HCT116 (cell line): ENCODE data around the gene ZNF628. TPM values are rescaled to one million over a fixed set of nuclear protein-coding genes. Genes with fewer than 3 reads are reported as not detected.
A peak's percentile ranks its signal among the peaks of the same experiment; 100 is the strongest.

Experiments
- ATAC-seq: fragments of 200-7000 bp; cut with Tn5 transposase; 2 replicates; pipeline ENCODE4 v1.9.1; 2020; ENCODE audit warnings: mild to moderate bottlenecking, moderate library complexity
- BruUV-seq: library from RNA; stranded (reverse); fragments of 400-500 nt; replicated peaks from 2 replicates; lab custom pipeline; 2021; lab: Mats Ljungman, UMichigan
- CTCF ChIA-PET: fragments of 300-600 bp; sonication (Branson Sonifier 250); formaldehyde crosslinking; loops from one replicate; lab custom pipeline; 2021; ENCODE audit warnings: antibody characterized with exemption; lab: Charles Lee
- POLR2A ChIA-PET: fragments of 300-600, 350-600 bp; sonication (Branson Sonifier 250); formaldehyde crosslinking; loops from one replicate; lab custom pipeline; 2021; ENCODE audit warnings: antibody characterized with exemption; lab: Charles Lee
- RAD21 ChIA-PET, 2 experiments: fragments of 300-600 bp; sonication (Branson Sonifier 250); formaldehyde crosslinking; loops; one replicate each; lab custom pipeline; 2023; ENCODE audit warnings: low total read pairs in 2 of 2; ENCODE audit not compliant: uncharacterized antibody in 2 of 2, unreplicated experiment in 2 of 2, low non-redundant PET in 1 of 2; lab: Charles Lee
- DNase-seq: peaks from one replicate; pipeline ENCODE4 v3.0.0-alpha.2; 2010; ENCODE audit warnings: low read depth, low spot score
- H2AFZ ChIP-seq: fragments of 200-600 bp; shearing (Covaris generic), sonication (generic); 2 replicates; pipeline ENCODE4 v1.6.1; 2017; ENCODE audit warnings: low read depth, mixed run types, mixed read lengths, antibody characterized with exemption, low read length; ENCODE audit not compliant: poor library complexity, severe bottlenecking
- H3K27ac ChIP-seq: 2 replicates; pipeline ENCODE4 v1.5.1; 2012; ENCODE audit warnings: low read depth, low read length
- H3K27me3 ChIP-seq: fragments of 200-600 bp; sonication (generic); 2 replicates; pipeline ENCODE4 v1.6.1; 2016; ENCODE audit warnings: mixed run types, low read length, mixed read lengths; ENCODE audit not compliant: insufficient read depth
- H3K36me3 ChIP-seq, 2 experiments: fragments of 200-500 bp in 1 of 2; fragments of 200-600 bp in 1 of 2; sonication (Bioruptor generic) in 1 of 2; sonication (generic) in 1 of 2; 2 replicates each; pipeline versions ENCODE4 v1.5.1 to v1.6.1; 2014 to 2016; ENCODE audit warnings: low read length in 2 of 2, inconsistent platforms in 1 of 2, mixed read lengths in 1 of 2, mixed run types in 1 of 2; ENCODE audit not compliant: insufficient read depth in 2 of 2, control insufficient read depth in 1 of 2
- H3K4me1 ChIP-seq, 2 experiments: fragments of 200-600 bp in 1 of 2; sonication (generic) in 1 of 2; 2 replicates each; pipeline versions ENCODE4 v1.5.1 to v1.6.1; 2012 to 2017; ENCODE audit warnings: low read length in 2 of 2, inconsistent platforms in 1 of 2, mild to moderate bottlenecking in 1 of 2, mixed read lengths in 1 of 2, mixed run types in 1 of 2, moderate library complexity in 1 of 2; ENCODE audit not compliant: insufficient read depth in 2 of 2, control insufficient read depth in 1 of 2
- H3K4me2 ChIP-seq: fragments of 200-600 bp; sonication (generic); 2 replicates; pipeline ENCODE4 v1.6.1; 2017; ENCODE audit warnings: mixed run types, low read length, mixed read lengths
- H3K4me3 ChIP-seq, 2 experiments: fragments of 200-600 bp in 1 of 2; sonication (generic) in 1 of 2; replicated peaks in 1 of 2; 2 replicates each; pipeline ENCODE4 v1.5.1; 2011 to 2016; ENCODE audit warnings: low read length in 2 of 2, control low read depth in 1 of 2, low read depth in 1 of 2, mild to moderate bottlenecking in 1 of 2, mixed read lengths in 1 of 2, mixed run types in 1 of 2
- H3K79me2 ChIP-seq: fragments of 200-600 bp; sonication (generic); 2 replicates; pipeline ENCODE4 v1.6.1; 2017; ENCODE audit warnings: mild to moderate bottlenecking, mixed run types, low read length, moderate library complexity, mixed read lengths; ENCODE audit not compliant: insufficient read depth
- H3K9ac ChIP-seq: fragments of 200-600 bp; sonication (generic); 2 replicates; pipeline ENCODE4 v1.6.1; 2016; ENCODE audit warnings: low read length, mixed read lengths
- H3K9me2 ChIP-seq: fragments of 200-600 bp; sonication (generic), shearing (Covaris generic); 2 replicates; pipeline ENCODE4 v1.6.1; 2017; ENCODE audit warnings: mixed run types, mild to moderate bottlenecking, moderate library complexity; ENCODE audit not compliant: insufficient read depth
- H3K9me3 ChIP-seq, 2 experiments: fragments of 200-500 bp in 1 of 2; fragments of 200-600 bp in 1 of 2; sonication (Bioruptor generic) in 1 of 2; sonication (generic) in 1 of 2; 2 replicates each; pipeline ENCODE4 v1.6.1; 2014 to 2017; ENCODE audit warnings: low read length in 2 of 2, mixed read lengths in 2 of 2, inconsistent platforms in 1 of 2, low read depth in 1 of 2, mild to moderate bottlenecking in 1 of 2, mixed run types in 1 of 2, moderate library complexity in 1 of 2; ENCODE audit not compliant: control insufficient read depth in 1 of 2, insufficient read depth in 1 of 2
- H4K20me1 ChIP-seq: fragments of 200-600 bp; sonication (generic), shearing (Covaris generic); 2 replicates; pipeline ENCODE4 v1.6.1; 2017; ENCODE audit warnings: mixed run types, mild to moderate bottlenecking, moderate library complexity; ENCODE audit not compliant: insufficient read depth
- EGR1 ChIP-seq: IDR thresholded peaks from 2 replicates; pipeline ENCODE4 v1.6.1; 2012; ENCODE audit warnings: low read depth
- EZH2phosphoT487 ChIP-seq: fragments of 200-600 bp; IDR thresholded peaks from 2 replicates; pipeline ENCODE4 v1.6.1; 2018; ENCODE audit warnings: antibody characterized with exemption, borderline replicate concordance
- POLR2AphosphoS5 ChIP-seq: IDR thresholded peaks from 2 replicates; pipeline ENCODE4 v1.6.1; 2011; ENCODE audit warnings: mild to moderate bottlenecking, low read depth, low read length, moderate library complexity
- SP1 ChIP-seq: IDR thresholded peaks from 2 replicates; pipeline ENCODE4 v1.6.1; 2012; ENCODE audit warnings: low read depth
- SRF ChIP-seq: IDR thresholded peaks from 2 replicates; pipeline ENCODE4 v1.6.1; 2012; ENCODE audit warnings: low read depth
- YY1 ChIP-seq: IDR thresholded peaks from 2 replicates; pipeline ENCODE4 v1.6.1; 2011; ENCODE audit warnings: low read length, low read depth, moderate library complexity, mild to moderate bottlenecking; ENCODE audit not compliant: insufficient replicate concordance; ENCODE audit errors: extremely low read depth
- intact Hi-C: fragments of 100-400 bp; cut with micrococcal nuclease; formaldehyde crosslinking; loops from 2 replicates; pipeline ENCODE4 v1.10.0; 2022
- total RNA-seq: library from RNA; stranded (reverse); gene quantifications from one replicate; pipeline ENCODE4 v1.2.1, GENCODE V29; 2021; ENCODE audit not compliant: unreplicated experiment
- TF ChIP-seq, protein P1 (sequence below): IDR thresholded peaks from 2 replicates; pipeline ENCODE4 v1.6.1; 2012; ENCODE audit warnings: low read depth
- TF ChIP-seq, protein P2 (sequence below), 3 experiments: fragments of 200-600 bp in 1 of 3; sonication (generic) in 1 of 3; IDR thresholded peaks in 2 of 3; conservative IDR thresholded peaks in 1 of 3; 2 replicates each; pipeline ENCODE4 v1.5.1; 2012 to 2017; ENCODE audit warnings: low read depth in 2 of 3, low read length in 2 of 3, antibody characterized with exemption in 1 of 3, borderline replicate concordance in 1 of 3, control low read depth in 1 of 3, mild to moderate bottlenecking in 1 of 3, mixed read lengths in 1 of 3, mixed run types in 1 of 3, moderate library complexity in 1 of 3; ENCODE audit not compliant: insufficient read depth in 1 of 3
- TF ChIP-seq, protein P3 (sequence below): IDR thresholded peaks from 2 replicates; pipeline ENCODE4 v1.6.1; 2012
- TF ChIP-seq, protein P4 (sequence below): IDR thresholded peaks from 2 replicates; pipeline ENCODE4 v1.6.1; 2011; ENCODE audit warnings: mild to moderate bottlenecking, low read length, moderate library complexity; ENCODE audit not compliant: insufficient replicate concordance; ENCODE audit errors: extremely low read depth

The ZNF628 gene
- total RNA-seq, 1 experiment from 2014 or later, result 14.9 TPM

DNA sequence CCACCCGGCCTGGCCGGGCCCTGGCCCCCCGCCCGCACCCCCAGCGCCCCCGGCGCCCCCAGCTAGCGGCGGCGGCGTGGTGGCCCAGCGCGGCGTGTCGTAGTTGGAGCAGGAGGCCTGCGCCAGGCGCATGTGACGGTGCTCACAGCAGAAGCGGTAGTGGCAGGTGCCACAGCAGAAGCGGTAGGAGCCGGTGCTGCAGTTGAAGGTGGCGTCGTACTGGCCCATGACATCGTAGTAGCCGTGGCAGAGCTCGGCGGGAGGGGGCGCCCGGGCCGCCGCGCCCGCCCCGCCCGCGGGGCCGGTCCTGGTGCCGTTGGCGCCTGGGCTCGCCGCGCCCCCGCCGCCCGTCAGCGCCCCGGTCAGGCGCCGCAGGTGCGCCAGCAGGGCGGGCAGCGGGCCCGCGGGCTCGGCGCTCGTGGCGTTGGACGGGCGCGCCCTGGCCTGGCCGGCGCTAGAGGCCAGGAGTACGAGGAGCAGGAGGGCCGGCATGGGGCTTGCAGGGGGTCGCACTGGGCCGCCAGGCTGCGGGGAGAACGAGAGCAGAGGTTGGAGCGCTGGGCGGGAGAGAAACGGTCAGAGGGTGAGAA is 34.0 kb upstream of the ZNF628 start:
- ChIA-PET POLR2A (no interaction called here), CTCF (no interaction called here), RAD21 (no interaction called here)
- no peak overlapping the region for H2AFZ ChIP-seq
- BruUV-seq, result no TSS peak
- peak; percentile 68 for ATAC-seq
- no peaks in the 10 kb centered on the region for H3K36me3 ChIP-seq
- no peak for DNase-seq
- intact Hi-C loops, result loop anchor here (10.0 kb wide), 1 partner anchor 228 kb away; no protein-coding TSS in a partner anchor
- H3K27ac ChIP-seq, result no peak overlapping the region; the same call in 1 of the 2 replicates
- H3K4me1 ChIP-seq, result peaks cover 0 to 10% of the 10 kb centered on the region in 2 experiments; a peak in 2 of 4 replicates
- no peak overlapping the region for H3K4me3 ChIP-seq
- no peak overlapping the region for H3K9ac ChIP-seq
- no peaks in the 10 kb centered on the region for H3K79me2 ChIP-seq
- peaks cover 19% of the 10 kb centered on the region; the same call in 1 of the 2 replicates for H3K27me3 ChIP-seq
- H3K9me3 ChIP-seq, result no peaks in the 10 kb centered on the region
- peak overlapping the region; percentile 40 for H3K4me2 ChIP-seq
- no peaks in the 10 kb centered on the region for H3K9me2 ChIP-seq
- no peak for TF ChIP-seq SRF
- no peak for TF ChIP-seq YY1
- no peak for TF ChIP-seq SP1
- TF ChIP-seq, protein P1, sequence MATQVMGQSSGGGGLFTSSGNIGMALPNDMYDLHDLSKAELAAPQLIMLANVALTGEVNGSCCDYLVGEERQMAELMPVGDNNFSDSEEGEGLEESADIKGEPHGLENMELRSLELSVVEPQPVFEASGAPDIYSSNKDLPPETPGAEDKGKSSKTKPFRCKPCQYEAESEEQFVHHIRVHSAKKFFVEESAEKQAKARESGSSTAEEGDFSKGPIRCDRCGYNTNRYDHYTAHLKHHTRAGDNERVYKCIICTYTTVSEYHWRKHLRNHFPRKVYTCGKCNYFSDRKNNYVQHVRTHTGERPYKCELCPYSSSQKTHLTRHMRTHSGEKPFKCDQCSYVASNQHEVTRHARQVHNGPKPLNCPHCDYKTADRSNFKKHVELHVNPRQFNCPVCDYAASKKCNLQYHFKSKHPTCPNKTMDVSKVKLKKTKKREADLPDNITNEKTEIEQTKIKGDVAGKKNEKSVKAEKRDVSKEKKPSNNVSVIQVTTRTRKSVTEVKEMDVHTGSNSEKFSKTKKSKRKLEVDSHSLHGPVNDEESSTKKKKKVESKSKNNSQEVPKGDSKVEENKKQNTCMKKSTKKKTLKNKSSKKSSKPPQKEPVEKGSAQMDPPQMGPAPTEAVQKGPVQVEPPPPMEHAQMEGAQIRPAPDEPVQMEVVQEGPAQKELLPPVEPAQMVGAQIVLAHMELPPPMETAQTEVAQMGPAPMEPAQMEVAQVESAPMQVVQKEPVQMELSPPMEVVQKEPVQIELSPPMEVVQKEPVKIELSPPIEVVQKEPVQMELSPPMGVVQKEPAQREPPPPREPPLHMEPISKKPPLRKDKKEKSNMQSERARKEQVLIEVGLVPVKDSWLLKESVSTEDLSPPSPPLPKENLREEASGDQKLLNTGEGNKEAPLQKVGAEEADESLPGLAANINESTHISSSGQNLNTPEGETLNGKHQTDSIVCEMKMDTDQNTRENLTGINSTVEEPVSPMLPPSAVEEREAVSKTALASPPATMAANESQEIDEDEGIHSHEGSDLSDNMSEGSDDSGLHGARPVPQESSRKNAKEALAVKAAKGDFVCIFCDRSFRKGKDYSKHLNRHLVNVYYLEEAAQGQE, result no peak
- TF ChIP-seq, protein P2, sequence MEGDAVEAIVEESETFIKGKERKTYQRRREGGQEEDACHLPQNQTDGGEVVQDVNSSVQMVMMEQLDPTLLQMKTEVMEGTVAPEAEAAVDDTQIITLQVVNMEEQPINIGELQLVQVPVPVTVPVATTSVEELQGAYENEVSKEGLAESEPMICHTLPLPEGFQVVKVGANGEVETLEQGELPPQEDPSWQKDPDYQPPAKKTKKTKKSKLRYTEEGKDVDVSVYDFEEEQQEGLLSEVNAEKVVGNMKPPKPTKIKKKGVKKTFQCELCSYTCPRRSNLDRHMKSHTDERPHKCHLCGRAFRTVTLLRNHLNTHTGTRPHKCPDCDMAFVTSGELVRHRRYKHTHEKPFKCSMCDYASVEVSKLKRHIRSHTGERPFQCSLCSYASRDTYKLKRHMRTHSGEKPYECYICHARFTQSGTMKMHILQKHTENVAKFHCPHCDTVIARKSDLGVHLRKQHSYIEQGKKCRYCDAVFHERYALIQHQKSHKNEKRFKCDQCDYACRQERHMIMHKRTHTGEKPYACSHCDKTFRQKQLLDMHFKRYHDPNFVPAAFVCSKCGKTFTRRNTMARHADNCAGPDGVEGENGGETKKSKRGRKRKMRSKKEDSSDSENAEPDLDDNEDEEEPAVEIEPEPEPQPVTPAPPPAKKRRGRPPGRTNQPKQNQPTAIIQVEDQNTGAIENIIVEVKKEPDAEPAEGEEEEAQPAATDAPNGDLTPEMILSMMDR (IDR thresholded peaks at IDR 0.05 in 2 of 3, conservative IDR thresholded peaks at IDR 0.05 in 1 of 3; ENCODE audit: borderline replicate concordance in 1 of 3, insufficient read depth in 1 of 3, low read depth in 2 of 3, low read length in 2 of 3), result no peak
- no peak for TF ChIP-seq EZH2phosphoT487
- no peak for TF ChIP-seq POLR2AphosphoS5
- no peak for TF ChIP-seq EGR1
- TF ChIP-seq, protein P3, sequence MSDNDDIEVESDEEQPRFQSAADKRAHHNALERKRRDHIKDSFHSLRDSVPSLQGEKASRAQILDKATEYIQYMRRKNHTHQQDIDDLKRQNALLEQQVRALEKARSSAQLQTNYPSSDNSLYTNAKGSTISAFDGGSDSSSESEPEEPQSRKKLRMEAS, result no peak
- TF ChIP-seq, protein P4, sequence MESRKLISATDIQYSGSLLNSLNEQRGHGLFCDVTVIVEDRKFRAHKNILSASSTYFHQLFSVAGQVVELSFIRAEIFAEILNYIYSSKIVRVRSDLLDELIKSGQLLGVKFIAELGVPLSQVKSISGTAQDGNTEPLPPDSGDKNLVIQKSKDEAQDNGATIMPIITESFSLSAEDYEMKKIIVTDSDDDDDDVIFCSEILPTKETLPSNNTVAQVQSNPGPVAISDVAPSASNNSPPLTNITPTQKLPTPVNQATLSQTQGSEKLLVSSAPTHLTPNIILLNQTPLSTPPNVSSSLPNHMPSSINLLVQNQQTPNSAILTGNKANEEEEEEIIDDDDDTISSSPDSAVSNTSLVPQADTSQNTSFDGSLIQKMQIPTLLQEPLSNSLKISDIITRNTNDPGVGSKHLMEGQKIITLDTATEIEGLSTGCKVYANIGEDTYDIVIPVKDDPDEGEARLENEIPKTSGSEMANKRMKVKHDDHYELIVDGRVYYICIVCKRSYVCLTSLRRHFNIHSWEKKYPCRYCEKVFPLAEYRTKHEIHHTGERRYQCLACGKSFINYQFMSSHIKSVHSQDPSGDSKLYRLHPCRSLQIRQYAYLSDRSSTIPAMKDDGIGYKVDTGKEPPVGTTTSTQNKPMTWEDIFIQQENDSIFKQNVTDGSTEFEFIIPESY, result no peak
- TF ChIP-seq, all 23 proteins: peak for 0
- no peaks in the 10 kb centered on the region for H4K20me1 ChIP-seq
